ENCODE data around the gene CCNY. TPM values are rescaled to one million over a fixed set of nuclear protein-coding genes. Genes with fewer than 3 reads are reported as not detected.
"Not testable (repeated sequence)": the region's sequence is repeated elsewhere in the genome, so short reads cannot be mapped to it uniquely, and the experiment has no call there.

CCNY gene
- total RNA-seq, 4 donors from 2014 or later, result 22.4 to 35.1 (median 29.9) TPM

DNA sequence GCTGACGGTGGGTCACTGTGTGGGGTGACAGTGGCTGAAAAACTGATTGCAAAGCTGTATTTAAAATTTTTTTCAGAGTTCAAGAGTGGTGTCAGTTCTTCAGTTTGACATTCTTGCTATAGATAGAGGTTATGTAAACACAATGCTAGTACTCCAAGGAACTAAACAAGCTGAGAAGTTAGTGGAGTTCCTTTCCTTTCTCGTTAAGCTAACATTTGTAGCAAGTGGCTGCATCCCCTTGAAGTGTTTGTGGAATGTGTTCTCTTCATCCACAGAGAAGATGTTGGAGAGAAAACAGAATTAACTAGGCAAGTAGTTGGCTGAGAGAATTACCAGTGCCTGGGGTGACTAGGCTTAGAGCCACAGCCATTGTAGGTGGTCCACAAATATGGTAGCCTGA lies 15.8 kb downstream of the CCNY start:
- Histone ChIP-seq H3K27me3 (no peaks in the 10 kb centered on the region), H3K4me3 (no peak overlapping the region), H3K9me3 (no peaks in the 10 kb centered on the region), H3K36me3 (no peaks in the 10 kb centered on the region), H3K4me1 (peaks cover 10% of the 10 kb centered on the region), H3K27ac (no peak overlapping the region)
- DNase-seq (ENCODE audit: low spot score in 2 of 2), result no peak
- TF ChIP-seq POLR2A (IDR thresholded peaks at IDR 0.05) (no peak), POLR2AphosphoS5 (IDR thresholded peaks at IDR 0.05) (no peak), EP300 (IDR thresholded peaks at IDR 0.05) (no peak)
- TF ChIP-seq, protein P1, sequence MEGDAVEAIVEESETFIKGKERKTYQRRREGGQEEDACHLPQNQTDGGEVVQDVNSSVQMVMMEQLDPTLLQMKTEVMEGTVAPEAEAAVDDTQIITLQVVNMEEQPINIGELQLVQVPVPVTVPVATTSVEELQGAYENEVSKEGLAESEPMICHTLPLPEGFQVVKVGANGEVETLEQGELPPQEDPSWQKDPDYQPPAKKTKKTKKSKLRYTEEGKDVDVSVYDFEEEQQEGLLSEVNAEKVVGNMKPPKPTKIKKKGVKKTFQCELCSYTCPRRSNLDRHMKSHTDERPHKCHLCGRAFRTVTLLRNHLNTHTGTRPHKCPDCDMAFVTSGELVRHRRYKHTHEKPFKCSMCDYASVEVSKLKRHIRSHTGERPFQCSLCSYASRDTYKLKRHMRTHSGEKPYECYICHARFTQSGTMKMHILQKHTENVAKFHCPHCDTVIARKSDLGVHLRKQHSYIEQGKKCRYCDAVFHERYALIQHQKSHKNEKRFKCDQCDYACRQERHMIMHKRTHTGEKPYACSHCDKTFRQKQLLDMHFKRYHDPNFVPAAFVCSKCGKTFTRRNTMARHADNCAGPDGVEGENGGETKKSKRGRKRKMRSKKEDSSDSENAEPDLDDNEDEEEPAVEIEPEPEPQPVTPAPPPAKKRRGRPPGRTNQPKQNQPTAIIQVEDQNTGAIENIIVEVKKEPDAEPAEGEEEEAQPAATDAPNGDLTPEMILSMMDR (IDR thresholded peaks at IDR 0.05), result no peak
- 94% methylated on average over 2 of the region's 2 CpGs for WGBS

DNA sequence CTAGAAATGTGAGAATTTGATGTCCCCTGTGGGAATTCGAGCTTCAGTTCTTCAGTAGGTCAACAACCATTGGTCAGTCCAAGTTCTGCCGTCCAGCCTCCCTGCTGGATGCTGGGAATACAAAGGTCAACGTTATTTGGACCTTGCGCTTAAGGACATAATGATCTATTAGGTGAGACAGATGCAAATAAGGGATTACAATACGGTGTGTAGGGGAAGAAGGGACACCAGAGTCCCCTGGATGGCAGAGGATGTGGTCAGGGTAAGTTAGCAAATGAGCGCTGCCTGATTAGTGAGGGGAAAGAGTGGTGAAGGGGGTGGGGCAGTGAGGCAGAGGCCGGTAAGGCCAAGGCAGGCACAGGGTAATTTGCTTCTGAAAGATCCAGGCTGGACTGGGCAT lies 16.2 kb downstream of the CCNY start:
- 83% methylated on average over 7 of the region's 7 CpGs for WGBS

DNA sequence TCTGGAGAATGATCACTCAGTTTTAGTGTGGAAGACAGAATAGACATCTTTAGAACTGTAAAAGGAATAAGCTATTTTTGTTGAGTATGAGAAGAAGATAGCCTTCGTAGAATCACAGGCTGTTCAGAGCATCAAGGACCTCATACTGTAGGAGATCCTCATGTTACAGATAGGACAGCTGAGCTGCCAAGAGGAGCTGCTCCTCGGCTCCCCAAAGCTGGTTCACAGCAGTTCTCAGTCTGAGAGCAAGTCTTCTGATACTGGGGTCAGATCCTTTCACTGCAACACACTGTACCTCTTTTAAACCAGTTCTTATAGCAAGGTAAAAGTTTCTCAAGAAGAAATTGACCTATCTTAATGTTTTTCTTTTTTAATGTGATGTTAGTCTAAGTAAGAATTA lies 17.1 kb downstream of the CCNY start:
- Histone ChIP-seq H3K9me3 (no peaks in the 10 kb centered on the region), H3K4me1 (no peaks in the 10 kb centered on the region), H3K27ac (no peak overlapping the region), H3K4me3 (no peak overlapping the region), H3K27me3 (no peaks in the 10 kb centered on the region), H3K36me3 (no peaks in the 10 kb centered on the region)
- WGBS, result 90% methylated on average over 2 of the region's 2 CpGs
- DNase-seq (ENCODE audit: low spot score in 2 of 2), result no peak
- TF ChIP-seq POLR2A (IDR thresholded peaks at IDR 0.05) (no peak), EP300 (IDR thresholded peaks at IDR 0.05) (no peak), POLR2AphosphoS5 (IDR thresholded peaks at IDR 0.05) (no peak)
- TF ChIP-seq, protein P1 (IDR thresholded peaks at IDR 0.05), result no peak

More for the DNA sequence above, 16.2 kb downstream of the CCNY start:
- Histone ChIP-seq H3K27ac (no peak overlapping the region), H3K27me3 (no peaks in the 10 kb centered on the region), H3K4me1 (peaks cover 6% of the 10 kb centered on the region), H3K4me3 (no peak overlapping the region), H3K9me3 (no peaks in the 10 kb centered on the region), H3K36me3 (no peaks in the 10 kb centered on the region)
- no peak for DNase-seq (ENCODE audit: low spot score in 2 of 2)
- TF ChIP-seq EP300 (IDR thresholded peaks at IDR 0.05) (no peak), POLR2A (IDR thresholded peaks at IDR 0.05) (no peak), POLR2AphosphoS5 (IDR thresholded peaks at IDR 0.05) (no peak)
- TF ChIP-seq, protein P1 (IDR thresholded peaks at IDR 0.05), result no peak

DNA sequence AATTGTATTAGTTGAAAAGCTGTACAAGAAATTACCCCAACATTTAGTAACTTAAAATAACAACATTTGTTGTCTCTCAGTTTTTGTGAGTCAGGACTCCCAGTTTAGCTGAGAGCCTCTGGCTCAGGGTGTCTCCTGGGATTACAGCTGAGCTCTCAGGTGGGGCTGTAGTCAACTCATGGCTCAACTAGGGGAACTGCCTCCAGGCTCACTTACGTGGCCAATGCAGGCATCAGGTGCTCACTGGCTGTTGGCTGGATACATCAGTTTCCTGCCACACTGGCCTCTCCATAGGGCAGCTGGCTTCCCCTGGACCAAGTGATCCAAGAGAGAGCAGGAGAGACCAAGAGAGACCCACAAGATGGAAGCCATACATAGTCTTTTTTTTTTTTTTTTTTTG lies 17.5 kb downstream of the CCNY start:
- DNase-seq (ENCODE audit: low spot score in 2 of 2), result no peak
- H3K27ac ChIP-seq, result no peak overlapping the region
- H3K27me3 ChIP-seq, result no peaks in the 10 kb centered on the region
- no peaks in the 10 kb centered on the region for H3K36me3 ChIP-seq
- no peaks in the 10 kb centered on the region for H3K4me1 ChIP-seq
- no peaks in the 10 kb centered on the region for H3K9me3 ChIP-seq
- H3K4me3 ChIP-seq, result no peak overlapping the region
- WGBS, result 75% methylated on average over 1 of the region's 1 CpG
- TF ChIP-seq POLR2AphosphoS5 (IDR thresholded peaks at IDR 0.05), result no peak
- TF ChIP-seq POLR2A (IDR thresholded peaks at IDR 0.05), result no peak
- no peak for TF ChIP-seq EP300 (IDR thresholded peaks at IDR 0.05)
- TF ChIP-seq, protein P1 (IDR thresholded peaks at IDR 0.05), result no peak

DNA sequence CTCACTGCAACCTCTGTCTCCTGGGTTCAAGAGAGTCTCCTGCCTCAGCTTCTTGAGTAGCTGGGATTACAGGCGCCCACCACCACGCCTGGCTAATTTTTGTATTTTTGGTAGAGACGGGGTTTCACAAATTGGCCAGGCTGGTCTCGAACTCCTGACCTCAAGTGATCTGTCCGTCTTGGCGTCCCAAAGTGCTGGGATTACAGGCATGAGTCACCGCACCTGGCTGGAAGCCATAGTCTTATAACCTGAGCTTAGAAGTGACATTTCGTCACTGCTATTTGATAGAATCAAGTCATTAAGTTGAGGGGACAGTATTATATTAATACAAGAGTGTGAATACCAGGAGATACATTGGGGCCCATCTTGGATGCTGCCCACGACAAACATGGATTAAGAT lies 17.9 kb downstream of the CCNY start:
- not testable (repeated sequence) for H3K4me1 ChIP-seq; DNase-seq (ENCODE audit: low spot score in 2 of 2)
- 78% methylated on average over 9 of the region's 9 CpGs for WGBS

More for the DNA sequence above, 17.9 kb downstream of the CCNY start:
- H3K4me3 ChIP-seq, H3K36me3 ChIP-seq, H3K27ac ChIP-seq, H3K27me3 ChIP-seq, H3K9me3 ChIP-seq: not testable (repeated sequence)

Measured in suprapubic skin (tissue), 4 donors.